Heart left ventricle (tissue), 16 donors: ENCODE measurements around the gene PFKFB2. TPM values are rescaled to one million over a fixed set of nuclear protein-coding genes. Genes with fewer than 3 reads are reported as not detected.

Experiments
- ATAC-seq, 4 donors: fragments of 200-7000 bp; cut with Tn5 transposase; one replicate each; pipeline ENCODE4 v1.9.1; 2020 to 2022; ENCODE audit warnings: moderate library complexity in 4 of 4, mild to moderate bottlenecking in 3 of 4, moderate number of reproducible peaks in 1 of 4
- DNase-seq, 5 donors: peaks; one replicate each; pipeline ENCODE4 v3.0.0-alpha.2; 2020
- H3K27ac ChIP-seq, 12 donors: fragments of 200-600 bp; sonication (generic) in 4 of 12; one replicate each; pipeline versions ENCODE4 v1.5.0 to v1.8.0; 2016 to 2022; ENCODE audit warnings: mild to moderate bottlenecking in 2 of 12
- H3K27me3 ChIP-seq, 9 donors: fragments of 200-600 bp; sonication (generic) in 2 of 9; one replicate each; pipeline versions ENCODE4 v1.5.1 to v1.8.0; 2016 to 2022; ENCODE audit warnings: mild to moderate bottlenecking in 3 of 9
- H3K36me3 ChIP-seq, 9 donors: fragments of 200-600 bp; sonication (generic) in 2 of 9; one replicate each; pipeline versions ENCODE4 v1.5.0 to v1.8.0; 2018 to 2022; ENCODE audit warnings: mild to moderate bottlenecking in 2 of 9
- H3K4me1 ChIP-seq, 12 donors: fragments of 200-600 bp; sonication (generic) in 4 of 12; one replicate each; pipeline versions ENCODE4 v1.5.0 to v1.8.0; 2016 to 2022; ENCODE audit warnings: mild to moderate bottlenecking in 3 of 12
- H3K4me3 ChIP-seq, 12 donors: fragments of 200-600 bp; sonication (generic) in 4 of 12; one replicate each; pipeline versions ENCODE4 v1.5.0 to v1.8.0; 2017 to 2022; ENCODE audit warnings: mild to moderate bottlenecking in 9 of 12, moderate library complexity in 4 of 12
- H3K9me3 ChIP-seq, 12 donors: fragments of 200-600 bp; sonication (generic) in 4 of 12; one replicate each; pipeline versions ENCODE4 v1.5.0 to v1.8.0; 2016 to 2022; ENCODE audit warnings: mild to moderate bottlenecking in 1 of 12
- CTCF ChIP-seq, 12 donors: fragments of 200-600 bp; sonication (generic) in 4 of 12; IDR thresholded peaks; one replicate each; pipeline versions ENCODE4 v1.5.0 to v1.8.0; 2018 to 2022; ENCODE audit warnings: antibody characterized with exemption in 12 of 12, mild to moderate bottlenecking in 5 of 12
- POLR2A ChIP-seq, 2 donors: fragments of 450-650 bp; IDR thresholded peaks; one replicate each; pipeline ENCODE4 v1.6.1; 2017; ENCODE audit warnings: antibody characterized with exemption in 2 of 2, mild to moderate bottlenecking in 2 of 2, moderate library complexity in 2 of 2
- WGBS, 4 donors: extraction: QIAGEN DNeasy Blood & Tissue Kit in 2 of 4; methylation state at CpG; one replicate each; pipeline versions ENCODE4 v1.1.5 to v1.1.7; 2013 to 2018; 5-methylcytosine and 5-hydroxymethylcytosine counted together
- intact Hi-C, 10 donors: fragments of 100-400 bp; cut with DNase I; formaldehyde crosslinking; loops; one replicate each; pipeline versions ENCODE4 v1.11.1 to v1.14.2; 2022
- polyA plus RNA-seq, 2 donors: library from polyadenylated mRNA; stranded (reverse); fragments of 200-250 nt; gene quantifications; one replicate each; pipeline ENCODE4 v1.2.3, GENCODE V29; 2013
- total RNA-seq, 9 donors: library from RNA; depleted of rRNA in 2 of 9; stranded (reverse); fragments of >200 nt in 2 of 9; fragmentation: NEBNext Ultra II Directional in 3 of 9; extraction: Animal tissue kit (Norgen Biotek cat#: 25700) in 3 of 9; gene quantifications; one replicate each; pipeline versions ENCODE4 v1.1.0 to v1.2.4, GENCODE V29; 2016 to 2023
- donor health status: ischemic (EF 13 %, LVEDD 7.1; RV severe dilation, severe dysfunction).
- donor health status: healthy with polysubstance abuse.
- donor health status: DM: no; HTN: yes; CAD: no.
- donor health status: DM: no; HTN: no; CAD: no.
- donor health status: ischemic (EF 25% LVEDD 6.9; RV normal size, moderate dysfunction).
- donor health status: ischemic (EF 25% LVEDD 5.7; RV mildly dilated, moderate dysfunction).
- donor health status: healthy.
- donor health status: DM: yes; HTN: yes; CAD: no.
- donor health status: ischemic (EF 35%, LVEDD 5.7; RV mildly dilated, moderate dysfunction).
- donor health status: nonischemic (EF 11% LVEDD 7.7; RV severe dilation, severe dysfunction).
- donor health status: DM: yes; HTN: yes; CAD: no.
- donor health status: PGD.
- donor health status: ischemic (EF 29% LVEDD 5.4; RV normal size, mild dysfunction).
- donor health status: nonischemic (EF 23%, LVEDD 6.1; RV moderate dilation, normal function).

The PFKFB2 gene
- total and polyA plus RNA-seq, 11 donors, result 16.0 to 130 (median 58.7) TPM

- 84 to 91% (median 88%) methylated on average over 4 of the region's 4 CpGs for WGBS, 4 donors
- H3K27me3 ChIP-seq, result no peaks in the 10 kb centered on the region
- H3K4me3 ChIP-seq, result peak overlapping the region in 1 of 12 donors; percentile 77
- peaks cover 3 to 79% (median 55%) of the 10 kb centered on the region in 12 donors for H3K4me1 ChIP-seq
- ATAC-seq, result no peak
- H3K9me3 ChIP-seq, result no peaks in the 10 kb centered on the region
- intact Hi-C loops, result no loop called here
- peaks cover 0 to 53% (median 17%) of the 10 kb centered on the region in 9 donors for H3K36me3 ChIP-seq
- H3K27ac ChIP-seq, result peak overlapping the region in 1 of 12 donors; percentile 92
- TF ChIP-seq POLR2A (IDR thresholded peaks at IDR 0.05), result no peak
- TF ChIP-seq CTCF (IDR thresholded peaks at IDR 0.05), result no peak
- no peak for DNase-seq
Observed at GRCh38 chr1:207049054-207049453, 4.0 kb upstream of the PFKFB2 start.

GRCh38 chr1:207049514-207049913 is 3.6 kb upstream of the PFKFB2 start:
- no peaks in the 10 kb centered on the region for H3K27me3 ChIP-seq
- peaks cover 0 to 48% (median 17%) of the 10 kb centered on the region in 9 donors for H3K36me3 ChIP-seq
- ATAC-seq (no peak), DNase-seq (no peak)
- H3K4me3 ChIP-seq, result peak overlapping the region in 9 of 12 donors; percentile 77 to 94 (median 90)
- TF ChIP-seq CTCF (IDR thresholded peaks at IDR 0.05), result no peak
- no peak for TF ChIP-seq POLR2A (IDR thresholded peaks at IDR 0.05)
- WGBS, 4 donors, result 45 to 55% (median 49%) methylated on average over 8 of the region's 8 CpGs
- no peaks in the 10 kb centered on the region for H3K9me3 ChIP-seq
- intact Hi-C loops, result no loop called here
- H3K27ac ChIP-seq, result peak overlapping the region in 4 of 12 donors; percentile 18 to 95 (median 93)
- peaks cover 3 to 81% (median 56%) of the 10 kb centered on the region in 12 donors for H3K4me1 ChIP-seq

- DNase-seq, result peak in 1 of 5 donors; percentile 56
- ATAC-seq, result peak in 2 of 4 donors; percentile 45 to 48
- H3K36me3 ChIP-seq, result peaks cover 0 to 44% (median 17%) of the 10 kb centered on the region in 9 donors
- TF ChIP-seq POLR2A (IDR thresholded peaks at IDR 0.05) (no peak), CTCF (IDR thresholded peaks at IDR 0.05) (peak; percentile 59 to 87 (median 74))
- intact Hi-C loops, result loop anchor here in 5 of 10 donors (1.0 to 10.0 kb wide), 4 partner anchors 27 to 265 kb away; no protein-coding TSS in a partner anchor
- H3K9me3 ChIP-seq, result no peaks in the 10 kb centered on the region
- peaks cover 3 to 81% (median 57%) of the 10 kb centered on the region in 12 donors for H3K4me1 ChIP-seq
- no peaks in the 10 kb centered on the region for H3K27me3 ChIP-seq
- WGBS, 4 donors, result 0 to 1% (median 0%) methylated on average over 6 of the region's 6 CpGs
- peak overlapping the region; percentile 55 to 97 (median 92) for H3K27ac ChIP-seq
- peak overlapping the region; percentile 74 to 99 (median 90) for H3K4me3 ChIP-seq
Observed at GRCh38 chr1:207049974-207050391, 3.1 kb upstream of the PFKFB2 start.

DNA sequence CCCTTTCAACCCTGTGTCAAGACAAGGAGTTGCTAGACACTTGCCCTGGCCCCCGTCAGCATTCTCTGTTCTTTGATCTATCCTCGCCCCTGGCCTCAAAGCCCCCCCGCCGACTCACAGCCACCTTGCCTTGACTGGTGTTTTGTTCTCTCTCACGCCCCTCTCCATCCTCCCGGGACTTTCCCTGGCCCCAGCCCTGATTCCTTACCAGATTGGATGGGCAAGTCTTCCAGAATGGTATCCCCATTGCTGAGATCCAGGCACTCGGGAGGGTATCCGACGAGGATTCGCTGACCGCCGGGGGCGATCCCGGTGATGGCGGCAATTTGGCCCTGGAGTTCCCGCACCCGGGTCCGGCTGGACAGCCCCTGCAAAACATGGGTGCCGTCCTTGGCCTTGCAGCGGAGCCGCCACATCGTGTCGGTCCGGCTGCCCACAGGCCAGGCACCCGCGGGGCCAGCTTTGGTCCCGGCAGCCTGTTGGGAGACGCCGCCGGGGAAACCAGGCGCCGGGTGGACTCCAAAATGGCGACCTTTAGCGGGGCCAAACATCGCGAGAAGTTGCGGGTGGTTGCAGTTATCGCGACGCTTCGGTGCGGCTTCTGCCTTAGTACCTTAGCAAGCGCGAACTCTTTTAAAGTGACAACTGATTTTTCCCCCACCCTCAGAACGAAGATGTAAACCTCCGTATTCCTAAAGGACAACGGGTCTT is 2.4 kb upstream of the PFKFB2 start:
- peak overlapping the region; percentile 55 to 97 (median 92) for H3K27ac ChIP-seq
- intact Hi-C loops, result loop anchor here in 5 of 10 donors (1.0 to 10.0 kb wide), 4 partner anchors 26 to 264 kb away; no protein-coding TSS in a partner anchor
- H3K36me3 ChIP-seq, result peaks cover 0 to 39% (median 17%) of the 10 kb centered on the region in 9 donors
- 0 to 2% (median 1%) methylated on average over 30 to 47 of the region's 47 CpGs for whole genome bisulfite sequencing, 4 donors
- TF ChIP-seq POLR2A (IDR thresholded peaks at IDR 0.05) (peak in 1 of 2 donors; percentile 39), CTCF (IDR thresholded peaks at IDR 0.05) (peak in 1 of 12 donors; percentile 23)
- H3K4me1 ChIP-seq, result peaks cover 3 to 80% (median 55%) of the 10 kb centered on the region in 12 donors
- no peaks in the 10 kb centered on the region for H3K9me3 ChIP-seq
- DNase-seq (peak; percentile 92 to 96 (median 93)), ATAC-seq (peak; percentile 41 to 66 (median 62))
- peak overlapping the region; percentile 74 to 99 (median 90) for H3K4me3 ChIP-seq
- no peaks in the 10 kb centered on the region for H3K27me3 ChIP-seq
